Stimulated activated CD8-positive, alpha-beta memory T cell treated with anti-CD3 and anti-CD28 coated beads, Interleukin-15, amount 100 ng/mL, for 48 hours (primary cell): Measurements from ENCODE around the gene KCNG4.

ENCODE experiments used
- DNase-seq, 2 donors: peaks; one replicate each; pipeline ENCODE4 v3.0.0-alpha.2; 2020; ENCODE audit warnings: low read depth in 2 of 2

The KCNG4 gene

DNA sequence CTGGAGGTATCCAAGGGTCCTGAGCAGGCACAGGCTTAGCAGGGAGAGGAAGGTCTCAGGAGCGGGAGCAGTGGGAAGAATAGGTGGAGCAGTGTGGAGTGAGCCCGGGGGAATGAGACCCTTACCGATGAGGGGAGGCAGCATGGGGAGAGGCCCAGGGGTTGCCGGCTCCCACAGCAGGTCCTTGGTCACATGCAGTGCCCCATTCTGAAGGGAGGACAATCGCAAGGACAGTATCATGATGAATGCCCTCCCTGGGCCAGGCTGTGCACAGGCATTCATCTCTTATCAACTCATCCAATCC is 56.3 kb downstream of the KCNG4 start:
- DNase-seq: no peak

DNA sequence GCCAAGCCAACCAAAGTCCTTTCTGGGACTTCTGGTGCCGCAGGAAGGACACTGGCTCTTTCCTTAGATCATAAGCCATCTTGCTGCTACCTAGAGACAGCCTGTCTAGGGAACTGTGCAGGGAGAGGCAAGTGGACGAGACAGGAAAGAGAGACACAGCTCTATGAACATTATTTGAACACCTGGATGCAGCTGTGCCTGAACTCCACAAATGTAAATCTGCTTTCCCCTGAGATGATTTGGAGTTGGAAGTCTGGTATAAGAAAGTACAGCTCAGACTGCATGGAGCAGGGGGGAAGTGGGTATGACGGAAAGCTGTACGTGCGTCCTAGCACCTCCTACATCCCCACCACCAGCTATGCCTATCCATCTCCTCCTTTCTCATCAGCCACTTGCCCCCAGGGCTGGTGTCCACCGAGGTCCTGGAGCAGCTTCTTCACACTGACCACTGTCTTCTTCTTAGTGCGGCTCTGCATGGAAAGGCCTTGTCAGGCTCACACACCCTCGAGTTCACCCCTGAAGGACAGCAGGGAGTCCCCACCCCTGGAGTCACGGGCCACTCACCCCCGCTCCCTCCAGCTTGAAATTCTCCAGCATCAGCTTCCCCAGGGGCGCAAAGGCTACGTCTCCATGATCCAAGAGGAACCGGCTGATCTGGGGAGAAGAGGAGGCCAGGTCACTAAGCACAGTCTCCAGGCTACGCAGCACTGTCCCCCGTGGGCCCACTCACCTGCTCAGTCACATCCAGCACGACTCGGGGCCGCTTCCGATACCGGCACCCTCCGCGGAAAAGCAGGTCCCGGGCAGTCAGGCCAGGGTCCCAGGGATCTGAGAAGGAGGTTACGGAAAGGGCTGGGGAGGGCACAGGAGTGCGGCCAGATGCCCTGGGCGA is 56.9 kb downstream of the KCNG4 start:
- DNase-seq: no peak

DNA sequence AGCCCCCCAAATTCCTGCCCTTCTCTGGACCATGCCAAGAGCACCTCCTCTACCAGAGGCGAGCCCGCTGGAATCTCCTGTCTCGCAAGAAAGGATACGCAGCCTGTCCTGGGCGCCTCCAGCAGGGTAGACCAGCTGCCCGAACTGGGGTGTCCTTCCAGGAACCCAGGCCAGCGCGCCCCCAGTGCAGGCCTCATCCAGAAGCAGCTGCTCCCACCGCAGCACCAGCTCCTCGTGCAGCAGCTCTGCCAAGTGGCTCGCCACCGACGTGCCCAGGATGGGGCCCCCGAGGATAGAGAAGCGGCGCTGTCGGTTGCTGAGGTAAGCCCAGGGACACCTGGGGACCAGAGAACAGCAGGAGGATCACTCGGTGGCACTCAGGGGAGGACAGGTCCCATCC is 57.7 kb downstream of the KCNG4 start:
- DNase-seq: no peak

DNA sequence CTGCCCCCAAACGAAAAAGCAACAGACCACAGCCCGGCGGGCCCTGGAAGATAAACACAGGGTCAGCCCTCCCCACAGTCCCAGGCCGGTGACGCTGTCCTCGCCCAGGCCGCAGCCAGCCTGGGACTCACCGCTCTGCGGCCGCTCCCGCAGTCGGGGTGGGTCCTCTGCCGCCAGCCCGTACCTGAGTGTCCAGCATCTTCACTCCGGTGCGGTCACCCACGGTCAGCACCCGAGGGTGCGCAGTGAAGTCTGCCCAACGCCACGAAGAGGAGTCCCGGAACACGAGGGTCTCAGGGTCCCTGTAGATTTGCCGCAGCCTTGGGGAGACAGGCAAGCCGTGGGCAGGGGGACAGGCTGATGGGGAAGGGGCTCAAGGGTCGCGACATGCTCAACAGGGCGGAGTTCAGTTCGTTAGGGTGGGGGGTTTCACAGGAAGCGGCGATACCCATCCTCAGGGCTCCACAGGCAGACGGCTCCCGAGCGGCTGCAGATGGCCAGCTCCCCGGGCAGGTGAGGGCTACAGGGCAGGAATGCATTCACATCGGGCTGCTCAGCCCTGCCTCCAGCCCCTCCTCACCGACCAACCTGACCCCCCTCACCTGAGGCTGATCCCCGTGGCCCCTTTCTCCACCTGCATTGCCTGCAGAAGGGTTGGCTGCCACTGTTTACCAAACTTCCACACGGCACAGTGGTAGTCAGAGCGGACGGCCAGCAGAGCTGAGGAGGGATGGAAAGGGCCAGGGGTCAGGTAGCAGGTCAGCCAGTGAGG is 58.5 kb downstream of the KCNG4 start:
- no peak for DNase-seq

DNA sequence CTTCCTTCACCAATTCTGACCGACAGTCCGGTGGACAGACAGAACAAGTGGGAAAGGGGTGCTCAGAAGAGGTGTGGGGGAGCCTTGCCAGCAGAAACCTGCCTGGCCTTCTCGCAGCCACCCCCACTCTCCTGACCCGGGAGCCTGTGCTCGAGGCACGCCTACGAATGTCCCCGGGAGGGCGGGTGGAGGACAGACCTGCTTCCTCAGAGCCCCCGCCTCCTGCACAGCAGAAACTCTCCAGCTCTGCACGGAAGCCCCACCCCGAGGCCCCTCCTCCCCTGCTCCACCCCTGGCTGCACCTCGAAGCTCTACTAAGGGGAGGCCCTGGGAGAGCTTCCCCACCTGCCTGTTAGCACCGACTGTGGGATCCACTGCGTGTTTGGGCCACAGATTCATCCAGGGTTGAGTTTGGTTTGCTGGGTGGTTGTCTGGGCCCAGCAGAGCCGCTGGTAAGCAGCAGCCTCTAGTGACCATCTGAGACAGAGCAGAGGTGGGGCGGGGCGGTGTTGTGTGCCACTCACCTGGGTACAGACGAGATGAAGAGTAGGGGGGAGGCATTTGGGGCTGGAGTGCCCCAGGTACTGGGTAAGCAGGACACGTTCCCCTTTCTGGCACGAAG is 59.2 kb downstream of the KCNG4 start:
- DNase-seq: no peak

DNA sequence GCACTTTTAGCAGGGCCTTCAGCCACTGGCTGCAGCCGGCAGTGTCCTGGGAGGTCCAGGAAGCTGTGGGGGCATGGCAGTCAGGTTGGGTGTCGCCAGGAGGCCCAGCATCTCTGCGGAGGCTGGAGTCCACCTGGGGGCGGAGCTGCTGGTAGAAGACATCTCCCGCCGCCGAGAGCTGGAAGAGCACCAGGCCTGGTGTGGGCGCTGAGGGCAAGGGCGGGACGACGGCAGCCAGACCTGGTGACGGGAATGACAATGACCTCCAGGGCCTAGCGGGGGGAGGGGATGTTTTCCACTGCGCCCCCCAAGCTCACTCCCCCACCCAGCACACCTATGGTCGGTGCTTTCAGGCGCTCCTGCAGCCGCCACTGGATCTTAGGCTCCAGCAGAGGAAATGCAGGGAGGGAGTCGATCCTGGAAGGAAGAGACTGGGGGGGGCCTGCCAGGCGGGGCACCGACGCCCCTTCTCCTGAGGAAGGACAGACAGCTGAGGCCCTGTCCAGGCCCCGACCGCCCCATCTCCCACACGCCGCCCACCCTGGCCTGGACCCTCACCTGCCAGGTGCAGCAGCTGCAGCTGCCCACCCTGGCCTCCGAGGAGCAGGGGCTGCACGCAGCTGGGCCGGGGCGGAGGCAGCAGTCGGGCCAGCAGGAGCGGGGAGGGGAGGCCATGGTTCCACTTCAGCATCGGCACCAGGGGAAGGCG is 60.0 kb downstream of the KCNG4 start:
- no peak for DNase-seq

DNA sequence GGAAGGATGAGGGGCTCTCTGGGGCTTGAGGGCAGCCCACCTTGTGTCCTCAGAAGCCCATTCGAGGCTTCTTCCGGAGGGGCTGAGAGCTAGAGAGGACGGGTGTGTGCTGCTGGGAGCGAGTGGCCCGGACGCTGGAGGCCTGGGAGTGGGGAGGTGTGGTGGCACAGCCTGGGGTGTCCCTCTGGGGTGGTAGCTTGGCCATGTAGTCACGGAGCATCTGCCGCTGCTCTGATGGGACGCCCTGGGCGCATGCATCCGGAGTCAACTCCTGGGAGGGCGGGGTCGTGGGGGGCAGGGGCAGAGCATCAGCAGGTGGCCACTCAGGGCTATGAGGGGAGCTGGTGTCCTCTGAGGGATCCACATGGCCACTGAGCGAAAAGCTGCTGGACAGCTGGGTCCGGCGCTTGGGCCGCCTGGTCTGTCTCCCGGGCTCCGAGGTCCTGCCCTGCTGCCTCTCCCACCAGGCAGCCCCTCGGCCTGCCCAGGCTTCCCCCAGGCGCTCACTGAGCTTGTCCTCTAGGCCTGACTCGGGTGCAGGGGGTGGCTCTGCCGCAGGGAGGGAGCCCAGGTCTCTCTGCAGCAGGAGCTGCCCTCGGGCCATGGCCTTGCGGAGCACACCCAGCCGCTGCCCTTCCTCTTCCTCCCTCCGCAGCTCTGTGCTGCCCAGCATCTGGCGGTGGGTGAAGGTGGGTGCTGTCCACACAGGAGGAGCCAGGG is 60.8 kb downstream of the KCNG4 start:
- no peak for DNase-seq

DNA sequence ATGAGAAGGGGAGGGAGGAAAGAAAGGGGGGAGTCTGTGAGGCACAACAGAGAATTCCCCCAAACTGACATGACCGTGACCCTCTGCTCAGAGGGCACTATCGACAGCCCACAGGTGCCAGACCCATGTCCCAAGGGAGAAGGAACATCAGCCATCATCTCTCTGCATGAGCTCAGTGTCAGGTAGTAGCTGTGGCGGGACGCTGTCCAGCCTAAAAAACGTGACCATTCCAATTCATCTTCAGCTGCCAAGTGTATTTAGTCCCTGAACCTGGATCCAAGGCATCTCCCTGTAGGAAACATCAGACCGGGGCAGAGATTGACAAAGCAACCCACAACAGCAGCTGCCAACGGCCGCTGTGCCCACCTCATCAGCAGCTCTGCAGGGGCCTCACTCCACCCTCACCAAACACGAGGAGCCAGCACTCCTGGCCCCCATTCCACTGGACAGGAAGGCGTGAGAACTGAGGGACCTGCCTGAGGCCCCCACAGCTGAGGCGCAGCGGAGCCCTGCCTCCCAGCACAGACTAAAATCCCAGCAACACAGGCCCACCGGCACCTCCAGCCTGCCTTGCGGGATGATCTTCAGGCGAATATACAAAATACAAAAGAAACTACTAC is 61.6 kb downstream of the KCNG4 start:
- no peak for DNase-seq

DNA sequence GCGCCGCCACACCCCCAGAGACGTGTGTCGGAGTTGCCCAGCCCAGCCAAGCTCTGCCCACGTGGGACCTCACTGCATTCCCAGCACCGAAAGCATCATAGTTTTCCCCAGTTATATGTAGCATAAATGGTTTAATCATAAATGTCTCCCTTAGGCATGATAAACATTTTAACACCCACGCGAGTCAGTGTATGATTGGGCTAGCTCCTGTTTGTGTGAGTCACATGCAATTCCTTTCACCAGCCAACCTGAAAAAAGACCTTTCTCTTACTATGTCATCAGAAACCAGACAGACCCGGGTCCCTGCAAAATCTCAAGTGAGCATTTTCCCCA is 62.1 kb downstream of the KCNG4 start:
- DNase-seq: no peak

DNA sequence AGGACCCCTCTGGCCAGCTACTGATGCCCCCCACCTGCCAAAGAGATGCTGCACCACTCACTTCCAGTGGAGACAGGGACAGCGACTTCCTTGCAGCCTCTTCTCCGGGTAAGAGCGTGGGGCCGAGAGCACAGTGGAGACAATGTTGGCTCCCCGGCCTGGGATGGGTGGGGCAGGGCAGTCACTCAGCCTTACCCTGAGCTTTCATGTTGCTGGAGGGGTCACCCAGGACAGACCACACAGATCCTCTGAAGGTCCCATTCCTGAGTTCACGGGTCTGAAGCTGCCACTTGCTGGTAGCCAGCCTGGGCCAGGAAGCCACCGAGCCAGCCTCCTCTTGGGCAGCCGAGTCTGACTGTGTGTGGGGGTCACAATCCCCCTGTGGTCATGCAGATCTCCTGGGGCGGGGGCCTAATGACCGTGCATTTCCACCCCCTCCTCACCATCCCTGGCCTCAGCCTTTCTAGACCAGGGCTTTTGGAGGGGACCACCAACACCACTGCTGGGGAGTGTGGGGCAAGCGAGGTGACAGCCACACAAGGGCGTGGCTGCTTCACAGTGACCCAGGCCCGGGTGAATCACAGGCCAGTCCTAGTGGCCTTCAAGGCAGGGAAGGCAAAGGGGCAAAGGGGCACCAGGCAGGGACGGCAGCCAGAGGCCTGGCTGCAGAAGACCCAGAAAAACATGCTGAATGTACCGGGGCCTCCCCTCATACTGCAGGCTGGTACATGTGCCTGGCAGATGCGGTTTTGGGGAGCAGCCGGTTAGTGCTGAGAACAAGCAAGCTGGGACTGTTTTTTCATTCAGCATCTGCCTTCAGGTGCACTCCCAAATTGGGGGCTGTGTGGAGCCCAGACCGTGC is 63.4 kb downstream of the KCNG4 start:
- DNase-seq: no peak

DNA sequence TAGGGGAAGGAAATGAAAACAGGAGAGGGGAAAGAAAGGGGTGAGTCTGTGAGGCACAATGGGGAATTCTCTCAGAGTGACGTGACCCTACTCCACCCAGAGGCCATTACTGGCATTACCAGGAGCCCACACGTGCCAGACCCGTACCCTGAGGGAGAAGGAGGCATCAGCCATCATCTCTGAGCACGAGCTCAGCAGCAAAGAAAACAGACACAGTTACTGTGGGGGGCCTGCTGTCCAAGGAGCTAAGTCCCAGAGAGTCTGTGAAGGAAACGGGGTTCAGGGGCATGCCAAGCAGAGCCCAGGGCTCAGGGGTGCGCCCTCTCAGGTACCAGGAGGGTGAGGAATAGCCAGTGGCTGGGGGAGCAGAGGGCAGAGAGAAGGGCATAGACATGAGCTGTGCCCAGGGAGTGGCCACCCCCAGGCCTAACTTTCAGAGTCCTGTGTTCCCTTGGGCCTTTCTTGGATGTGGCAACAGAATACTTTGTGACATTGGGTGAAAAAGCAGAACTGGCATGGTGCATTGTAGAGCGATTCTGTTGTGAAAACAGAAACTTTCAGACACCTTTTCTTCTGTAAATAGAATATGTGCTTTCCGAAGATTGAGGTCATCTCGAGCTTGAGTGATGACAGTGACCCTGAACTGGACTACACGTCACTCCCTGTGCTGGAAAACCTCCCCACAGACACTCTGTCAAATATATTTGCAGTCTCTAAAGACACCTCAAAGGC is 64.3 kb downstream of the KCNG4 start:
- peak in 1 of 2 donors; percentile 41 for DNase-seq

DNA sequence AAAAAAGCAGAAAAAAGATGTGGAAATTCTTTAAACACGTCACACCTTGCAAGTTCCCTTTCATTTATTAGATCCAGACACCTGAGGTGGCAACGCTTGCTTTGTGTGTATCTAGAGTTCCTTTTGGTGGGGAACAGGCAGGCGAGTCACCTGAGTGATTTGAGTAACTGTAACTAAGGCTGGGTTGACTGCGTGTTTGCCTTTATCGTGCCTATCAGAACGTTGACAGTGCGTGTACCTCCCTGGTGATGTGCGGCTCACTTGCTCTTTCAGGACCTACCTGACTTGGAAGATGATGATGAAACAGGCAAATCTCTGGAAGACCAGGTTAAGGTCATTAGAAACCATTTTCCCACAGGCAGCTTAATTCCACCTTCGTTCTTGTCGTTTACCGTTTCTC is 65.4 kb downstream of the KCNG4 start:
- no peak for DNase-seq

DNA sequence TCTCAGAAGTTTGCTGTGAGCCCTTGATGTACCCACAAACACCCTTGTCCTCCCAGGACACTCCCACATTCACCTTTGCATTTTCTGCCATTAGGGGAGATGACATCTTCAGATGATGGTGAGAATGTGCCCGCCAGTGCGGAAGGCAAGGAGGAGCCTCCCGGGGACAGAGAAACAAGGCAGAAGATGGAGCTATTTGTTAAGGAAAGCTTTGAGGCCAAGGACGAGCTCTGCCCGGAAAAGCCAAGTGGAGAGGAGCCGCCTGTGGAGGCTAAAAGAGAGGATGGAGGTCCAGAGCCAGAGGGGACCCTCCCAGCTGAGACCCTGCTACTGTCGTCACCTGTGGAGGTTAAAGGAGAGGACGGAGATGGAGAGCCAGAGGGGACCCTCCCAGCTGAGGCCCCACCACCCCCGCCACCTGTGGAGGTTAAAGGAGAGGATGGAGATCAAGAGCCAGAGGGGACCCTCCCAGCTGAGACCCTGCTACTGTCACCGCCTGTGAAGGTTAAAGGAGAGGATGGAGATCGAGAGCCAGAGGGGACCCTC is 70.0 kb downstream of the KCNG4 start:
- DNase-seq: no peak
